ENCODE measurements around the gene PRR35.
A peak's percentile ranks its signal among the peaks of the same experiment; 100 is the strongest.

Gene PRR35

GRCh38 chr16:598823-599739, 38.9 kb downstream of the PRR35 start:
- DNase-seq: no peak

- DNase-seq: peak; percentile 13
These were observed 40.6 kb downstream of the PRR35 start for GRCh38 chr16:600781-601180.

GRCh38 chr16:603933-604332, 43.7 kb downstream of the PRR35 start:
- DNase-seq: no peak

- DNase-seq: no peak
These were observed 46.6 kb downstream of the PRR35 start for GRCh38 chr16:606656-607307.

- no peak for DNase-seq
These were observed 47.8 kb downstream of the PRR35 start for GRCh38 chr16:608019-608418.

- DNase-seq: no peak
These were observed 49.1 kb downstream of the PRR35 start for GRCh38 chr16:609316-609715.

- DNase-seq: no peak
These were observed 49.8 kb downstream of the PRR35 start for GRCh38 chr16:609984-610383.

- DNase-seq: no peak
These were observed 50.6 kb downstream of the PRR35 start for GRCh38 chr16:610513-611381.

- no peak for DNase-seq
These were observed 54.9 kb downstream of the PRR35 start for GRCh38 chr16:615122-615521.

All from HCEC 1CT (cell line).